Measurements from ENCODE around the gene ADGRG6. TPM values are rescaled to one million over a fixed set of nuclear protein-coding genes. Genes with fewer than 3 reads are reported as not detected.

The ADGRG6 gene
- total RNA-seq, 3 donors from 2014 or later, result 8.2 to 29.6 (median 28.5) TPM

DNA sequence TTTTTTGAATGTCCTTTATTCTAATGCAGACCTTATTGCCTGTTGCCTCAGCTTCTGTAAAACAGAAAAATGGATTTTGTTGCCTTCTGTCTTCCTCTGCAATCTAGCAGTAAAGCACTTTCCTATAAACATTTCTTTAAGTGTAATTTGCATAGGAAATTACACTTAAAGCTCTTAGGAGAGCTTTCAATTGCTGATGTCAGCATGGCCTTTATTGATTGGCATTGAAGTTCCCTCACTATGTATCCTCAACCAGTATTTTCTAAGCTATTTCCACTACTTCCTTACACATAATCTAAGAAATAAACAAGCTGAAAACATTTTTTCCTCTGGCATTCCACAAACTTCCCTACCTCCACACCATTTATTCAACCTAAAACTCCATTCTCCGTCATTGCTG lies 22.3 kb downstream of the ADGRG6 start:
- no peak overlapping the region for H3K27ac ChIP-seq
- intact Hi-C loops (cut with DNase I; ENCODE audit: low total_unique reads), result no loop called here
- no peaks in the 10 kb centered on the region for H3K36me3 ChIP-seq
- H3K27me3 ChIP-seq, result no peaks in the 10 kb centered on the region
- TF ChIP-seq POLR2A (IDR thresholded peaks at IDR 0.05) (no peak), POLR2AphosphoS5 (IDR thresholded peaks at IDR 0.05) (no peak)
- TF ChIP-seq, protein P1, sequence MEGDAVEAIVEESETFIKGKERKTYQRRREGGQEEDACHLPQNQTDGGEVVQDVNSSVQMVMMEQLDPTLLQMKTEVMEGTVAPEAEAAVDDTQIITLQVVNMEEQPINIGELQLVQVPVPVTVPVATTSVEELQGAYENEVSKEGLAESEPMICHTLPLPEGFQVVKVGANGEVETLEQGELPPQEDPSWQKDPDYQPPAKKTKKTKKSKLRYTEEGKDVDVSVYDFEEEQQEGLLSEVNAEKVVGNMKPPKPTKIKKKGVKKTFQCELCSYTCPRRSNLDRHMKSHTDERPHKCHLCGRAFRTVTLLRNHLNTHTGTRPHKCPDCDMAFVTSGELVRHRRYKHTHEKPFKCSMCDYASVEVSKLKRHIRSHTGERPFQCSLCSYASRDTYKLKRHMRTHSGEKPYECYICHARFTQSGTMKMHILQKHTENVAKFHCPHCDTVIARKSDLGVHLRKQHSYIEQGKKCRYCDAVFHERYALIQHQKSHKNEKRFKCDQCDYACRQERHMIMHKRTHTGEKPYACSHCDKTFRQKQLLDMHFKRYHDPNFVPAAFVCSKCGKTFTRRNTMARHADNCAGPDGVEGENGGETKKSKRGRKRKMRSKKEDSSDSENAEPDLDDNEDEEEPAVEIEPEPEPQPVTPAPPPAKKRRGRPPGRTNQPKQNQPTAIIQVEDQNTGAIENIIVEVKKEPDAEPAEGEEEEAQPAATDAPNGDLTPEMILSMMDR (IDR thresholded peaks at IDR 0.05), result no peak
- no peak overlapping the region for H3K4me3 ChIP-seq
- no peaks in the 10 kb centered on the region for H3K9me3 ChIP-seq
- H3K4me1 ChIP-seq, result no peaks in the 10 kb centered on the region
- no peak for DNase-seq (ENCODE audit: low spot score in 2 of 2)

DNA sequence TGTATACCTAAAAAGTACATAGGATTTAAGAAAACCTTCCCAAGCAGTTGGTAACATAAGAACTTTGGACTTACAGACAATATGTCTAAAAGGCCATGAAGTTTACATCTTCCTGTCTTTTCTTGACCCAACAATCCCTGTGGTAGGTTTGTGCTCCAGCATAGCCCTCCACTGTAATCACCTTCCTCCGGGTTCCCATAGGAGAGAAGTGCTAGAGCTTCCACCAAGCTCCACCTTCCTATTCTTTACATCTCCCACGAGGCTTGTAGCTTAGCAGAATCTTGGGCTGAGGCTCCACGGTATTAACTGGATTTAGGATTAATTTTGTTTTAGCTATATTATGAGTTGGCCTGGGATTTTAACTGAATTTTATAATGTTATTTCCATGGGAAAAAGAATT lies 23.3 kb downstream of the ADGRG6 start:
- no peaks in the 10 kb centered on the region for H3K9me3 ChIP-seq
- no peaks in the 10 kb centered on the region for H3K36me3 ChIP-seq
- no peaks in the 10 kb centered on the region for H3K27me3 ChIP-seq
- no peak overlapping the region for H3K4me3 ChIP-seq
- TF ChIP-seq POLR2A (IDR thresholded peaks at IDR 0.05) (no peak), POLR2AphosphoS5 (IDR thresholded peaks at IDR 0.05) (no peak)
- TF ChIP-seq, protein P1 (IDR thresholded peaks at IDR 0.05), result no peak
- H3K4me1 ChIP-seq, result no peaks in the 10 kb centered on the region
- intact Hi-C loops (cut with DNase I; ENCODE audit: low total_unique reads), result no loop called here
- no peak overlapping the region for H3K27ac ChIP-seq
- no peak for DNase-seq (ENCODE audit: low spot score in 2 of 2)

DNA sequence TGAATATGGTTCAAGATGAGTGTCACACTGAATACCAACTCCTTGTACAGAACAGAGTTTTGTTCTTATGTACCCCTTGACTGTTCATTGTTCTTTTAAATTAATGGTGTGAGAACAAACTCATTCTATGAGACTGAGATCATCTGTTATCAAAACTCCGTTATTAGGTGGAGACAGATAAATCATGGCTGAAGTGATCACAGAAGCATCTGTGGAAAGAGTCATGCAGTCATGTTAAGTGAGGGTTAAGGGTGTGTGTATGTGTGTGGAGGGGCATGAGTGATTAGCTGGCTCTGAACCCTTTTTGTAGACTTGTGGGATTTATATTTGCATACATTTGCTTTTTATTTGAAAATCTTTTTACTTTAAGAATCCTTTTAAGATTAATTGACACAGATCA lies 24.7 kb downstream of the ADGRG6 start:
- intact Hi-C loops (cut with DNase I; ENCODE audit: low total_unique reads), result no loop called here
- no peaks in the 10 kb centered on the region for H3K27me3 ChIP-seq

DNA sequence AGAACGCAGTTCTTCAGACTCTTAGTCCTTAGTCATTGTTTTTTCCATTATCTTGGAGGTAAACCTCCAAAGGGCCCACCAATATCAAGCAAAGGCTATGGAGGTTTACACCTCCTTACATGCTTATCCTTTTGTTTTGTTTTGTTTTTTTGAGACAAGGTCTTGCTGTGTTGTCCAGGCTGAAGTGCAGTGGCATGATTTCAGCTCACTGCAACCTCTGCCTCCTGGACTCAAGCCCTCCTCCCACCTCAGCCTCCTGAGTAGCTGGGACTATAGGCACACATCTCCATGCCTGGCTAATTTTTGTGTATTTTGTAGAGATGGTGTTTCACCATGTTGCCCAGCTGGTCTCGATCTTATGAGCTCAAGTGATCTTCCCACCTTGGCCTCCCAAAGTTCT lies 26.3 kb downstream of the ADGRG6 start:
- no peaks in the 10 kb centered on the region for H3K4me1 ChIP-seq
- H3K9me3 ChIP-seq, result no peaks in the 10 kb centered on the region
- TF ChIP-seq, protein P1 (IDR thresholded peaks at IDR 0.05), result no peak
- TF ChIP-seq POLR2A (IDR thresholded peaks at IDR 0.05) (no peak), POLR2AphosphoS5 (IDR thresholded peaks at IDR 0.05) (no peak)
- DNase-seq (ENCODE audit: low spot score in 2 of 2), result no peak
- H3K27me3 ChIP-seq, result no peaks in the 10 kb centered on the region
- H3K27ac ChIP-seq, result no peak overlapping the region
- no peaks in the 10 kb centered on the region for H3K36me3 ChIP-seq
- intact Hi-C loops (cut with DNase I; ENCODE audit: low total_unique reads), result no loop called here
- no peak overlapping the region for H3K4me3 ChIP-seq

More for the DNA sequence above, 24.7 kb downstream of the ADGRG6 start:
- TF ChIP-seq POLR2AphosphoS5 (IDR thresholded peaks at IDR 0.05) (no peak), POLR2A (IDR thresholded peaks at IDR 0.05) (no peak)
- TF ChIP-seq, protein P1 (IDR thresholded peaks at IDR 0.05), result no peak
- no peak overlapping the region for H3K4me3 ChIP-seq
- H3K4me1 ChIP-seq, result no peaks in the 10 kb centered on the region
- no peak overlapping the region for H3K27ac ChIP-seq
- no peaks in the 10 kb centered on the region for H3K9me3 ChIP-seq
- DNase-seq (ENCODE audit: low spot score in 2 of 2), result no peak
- no peaks in the 10 kb centered on the region for H3K36me3 ChIP-seq

DNA sequence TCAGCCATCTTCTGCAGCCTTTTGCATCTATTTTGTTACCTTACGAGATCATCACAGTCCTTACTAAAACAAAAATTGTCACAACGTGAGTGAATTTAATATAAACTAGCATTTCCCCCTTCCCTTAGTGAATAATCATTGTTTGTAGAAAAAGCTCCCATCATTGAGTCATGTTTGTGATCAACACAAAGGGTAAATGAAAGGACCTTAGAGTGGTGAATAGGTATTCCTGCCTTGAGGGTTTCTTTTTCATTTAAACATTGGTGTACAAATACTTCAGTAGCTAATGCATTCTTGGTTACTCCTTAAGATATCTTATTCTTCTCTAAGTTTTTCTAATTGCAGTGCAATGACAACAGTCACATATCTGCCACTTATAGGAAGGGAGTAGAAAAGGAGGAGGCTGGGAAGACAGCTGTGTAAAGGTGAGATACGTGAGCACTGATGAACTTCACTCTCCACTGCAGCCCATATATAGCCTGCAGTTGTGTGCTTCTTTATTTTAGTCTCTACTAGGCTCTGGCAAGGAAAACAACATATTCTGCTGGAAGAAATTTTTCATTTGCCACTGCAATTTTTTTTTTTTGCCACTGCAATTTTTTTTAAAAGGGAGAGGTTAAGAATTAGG lies 27.8 kb downstream of the ADGRG6 start:
- no peak overlapping the region for H3K27ac ChIP-seq
- H3K4me1 ChIP-seq, result no peaks in the 10 kb centered on the region
- H3K27me3 ChIP-seq, result no peaks in the 10 kb centered on the region
- H3K9me3 ChIP-seq, result no peaks in the 10 kb centered on the region
- no peaks in the 10 kb centered on the region for H3K36me3 ChIP-seq
- no peak for DNase-seq (ENCODE audit: low spot score in 2 of 2)
- TF ChIP-seq POLR2AphosphoS5 (IDR thresholded peaks at IDR 0.05) (no peak), POLR2A (IDR thresholded peaks at IDR 0.05) (no peak)
- TF ChIP-seq, protein P1 (IDR thresholded peaks at IDR 0.05), result no peak
- no peak overlapping the region for H3K4me3 ChIP-seq
- intact Hi-C loops (cut with DNase I; ENCODE audit: low total_unique reads), result no loop called here

Data from breast epithelium (tissue), 4 donors.